ENCODE measurements around the gene LUZP1.

LUZP1 gene

GRCh38 chr1:23126801-23127200 lies 41.9 kb downstream of the LUZP1 start:
- TF ChIP-seq SIN3A (IDR thresholded peaks at IDR 0.05; ENCODE audit: borderline replicate concordance, insufficient read depth, low read length), result no peak
- no peak for TF ChIP-seq TAF1 (IDR thresholded peaks at IDR 0.05; ENCODE audit: borderline replicate concordance, insufficient read depth, low read length)
- TF ChIP-seq FOXP2 (optimal IDR thresholded peaks at IDR 0.05; ENCODE audit: borderline replicate concordance, extremely low read depth, extremely low read length, insufficient read depth), result no peak
- no peak for TF ChIP-seq REST (IDR thresholded peaks at IDR 0.05; ENCODE audit: insufficient read depth in 1 of 2, low read depth in 2 of 2, low read length in 2 of 2)
- no peak for TF ChIP-seq POLR2AphosphoS5 (IDR thresholded peaks at IDR 0.05; ENCODE audit: low read depth, low read length)

DNA sequence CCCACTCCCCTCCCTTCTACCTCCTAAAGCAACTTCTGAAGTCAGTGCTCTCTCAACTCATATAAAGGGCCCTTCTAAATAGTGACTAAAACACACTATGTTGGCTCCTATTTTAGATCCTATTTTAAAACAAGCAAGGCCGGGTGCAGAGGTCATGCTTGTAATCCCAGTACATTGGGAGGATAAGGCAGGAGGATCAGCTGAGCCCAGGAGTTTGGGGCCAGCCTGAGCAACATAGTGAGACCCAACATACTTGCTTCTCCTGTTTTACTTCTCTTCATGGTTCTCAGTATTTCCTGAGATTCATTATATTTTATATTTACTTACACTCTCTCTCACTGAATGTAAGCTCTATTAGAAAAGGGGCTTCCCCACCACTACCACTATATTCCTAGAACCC lies 42.5 kb downstream of the LUZP1 start:
- TF ChIP-seq TAF1 (IDR thresholded peaks at IDR 0.05; ENCODE audit: borderline replicate concordance, insufficient read depth, low read length), result no peak
- no peak for TF ChIP-seq FOXP2 (optimal IDR thresholded peaks at IDR 0.05; ENCODE audit: borderline replicate concordance, extremely low read depth, extremely low read length, insufficient read depth)
- TF ChIP-seq REST (IDR thresholded peaks at IDR 0.05; ENCODE audit: insufficient read depth in 1 of 2, low read depth in 2 of 2, low read length in 2 of 2), result no peak
- TF ChIP-seq POLR2AphosphoS5 (IDR thresholded peaks at IDR 0.05; ENCODE audit: low read depth, low read length), result no peak
- TF ChIP-seq SIN3A (IDR thresholded peaks at IDR 0.05; ENCODE audit: borderline replicate concordance, insufficient read depth, low read length), result no peak

GRCh38 chr1:23125489-23125888 lies 43.2 kb downstream of the LUZP1 start:
- TF ChIP-seq REST (IDR thresholded peaks at IDR 0.05; ENCODE audit: insufficient read depth in 1 of 2, low read depth in 2 of 2, low read length in 2 of 2) (no peak), SIN3A (IDR thresholded peaks at IDR 0.05; ENCODE audit: borderline replicate concordance, insufficient read depth, low read length) (no peak), POLR2AphosphoS5 (IDR thresholded peaks at IDR 0.05; ENCODE audit: low read depth, low read length) (no peak), TAF1 (IDR thresholded peaks at IDR 0.05; ENCODE audit: borderline replicate concordance, insufficient read depth, low read length) (no peak), FOXP2 (optimal IDR thresholded peaks at IDR 0.05; ENCODE audit: borderline replicate concordance, extremely low read depth, extremely low read length, insufficient read depth) (no peak)

GRCh38 chr1:23124259-23125026 lies 44.2 kb downstream of the LUZP1 start:
- TF ChIP-seq REST (IDR thresholded peaks at IDR 0.05; ENCODE audit: insufficient read depth in 1 of 2, low read depth in 2 of 2, low read length in 2 of 2) (no peak), POLR2AphosphoS5 (IDR thresholded peaks at IDR 0.05; ENCODE audit: low read depth, low read length) (no peak), SIN3A (IDR thresholded peaks at IDR 0.05; ENCODE audit: borderline replicate concordance, insufficient read depth, low read length) (no peak), TAF1 (IDR thresholded peaks at IDR 0.05; ENCODE audit: borderline replicate concordance, insufficient read depth, low read length) (no peak), FOXP2 (optimal IDR thresholded peaks at IDR 0.05; ENCODE audit: borderline replicate concordance, extremely low read depth, extremely low read length, insufficient read depth) (no peak)
